Brain microvascular endothelial cell (primary cell): Measurements from ENCODE around the gene NPEPPS.

ENCODE experiments used
- DNase-seq: peaks from one replicate; pipeline ENCODE4 v3.0.0-alpha.2; 2020
- H3K27ac ChIP-seq: fragments of 250-450 bp; sonication (Bioruptor Pico); 2 replicates; pipeline ENCODE4 v1.5.1; 2020; ENCODE audit warnings: mild to moderate bottlenecking, moderate library complexity
- H3K27me3 ChIP-seq: fragments of 250-450 bp; sonication (Bioruptor Pico); replicated peaks from 2 replicates; pipeline ENCODE4 v1.5.1; 2020; ENCODE audit warnings: mild to moderate bottlenecking
- H3K36me3 ChIP-seq: fragments of 250-450 bp; sonication (Bioruptor Pico); replicated peaks from 2 replicates; pipeline ENCODE4 v1.5.1; 2020; ENCODE audit warnings: mild to moderate bottlenecking
- H3K4me3 ChIP-seq: 2 replicates; pipeline ENCODE4 v1.5.1; 2011; ENCODE audit warnings: low read depth, mild to moderate bottlenecking, control low read depth, low read length, moderate library complexity
- in situ Hi-C: cut with HindIII; loops from 2 replicates; pipeline ENCODE4 v1.10.0; 2017; ENCODE audit warnings: low sequenced_read_pairs, low pct_ligation_motif_present
- TF ChIP-seq, protein P1 (sequence below): IDR thresholded peaks from 2 replicates; pipeline ENCODE4 v1.5.1; 2011; ENCODE audit warnings: low read depth, mild to moderate bottlenecking, moderate library complexity, low read length, control low read depth, inconsistent platforms; ENCODE audit errors: missing control alignments

NPEPPS gene

DNA sequence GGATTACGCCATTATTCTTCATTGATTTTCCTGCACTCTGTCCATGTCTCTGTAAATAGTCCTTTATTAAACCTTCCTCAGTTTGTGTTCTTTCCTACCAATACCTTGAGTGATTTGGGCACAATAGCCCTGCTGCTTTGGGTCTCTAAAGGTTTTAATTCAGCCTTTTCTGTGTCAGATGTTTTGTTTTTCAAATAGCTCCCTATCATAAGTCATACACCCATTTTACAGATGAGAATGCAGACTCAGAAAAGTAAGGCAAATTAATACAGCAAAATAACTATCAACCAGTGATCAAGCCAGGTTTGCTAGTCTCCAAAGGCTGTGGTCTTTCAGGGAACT is 93.8 kb downstream of the NPEPPS start:
- H3K27me3 ChIP-seq, result no peaks in the 10 kb centered on the region
- peaks cover 14% of the 10 kb centered on the region for H3K36me3 ChIP-seq
- DNase-seq, result no peak
- H3K27ac ChIP-seq, result no peak overlapping the region
- TF ChIP-seq, protein P1, sequence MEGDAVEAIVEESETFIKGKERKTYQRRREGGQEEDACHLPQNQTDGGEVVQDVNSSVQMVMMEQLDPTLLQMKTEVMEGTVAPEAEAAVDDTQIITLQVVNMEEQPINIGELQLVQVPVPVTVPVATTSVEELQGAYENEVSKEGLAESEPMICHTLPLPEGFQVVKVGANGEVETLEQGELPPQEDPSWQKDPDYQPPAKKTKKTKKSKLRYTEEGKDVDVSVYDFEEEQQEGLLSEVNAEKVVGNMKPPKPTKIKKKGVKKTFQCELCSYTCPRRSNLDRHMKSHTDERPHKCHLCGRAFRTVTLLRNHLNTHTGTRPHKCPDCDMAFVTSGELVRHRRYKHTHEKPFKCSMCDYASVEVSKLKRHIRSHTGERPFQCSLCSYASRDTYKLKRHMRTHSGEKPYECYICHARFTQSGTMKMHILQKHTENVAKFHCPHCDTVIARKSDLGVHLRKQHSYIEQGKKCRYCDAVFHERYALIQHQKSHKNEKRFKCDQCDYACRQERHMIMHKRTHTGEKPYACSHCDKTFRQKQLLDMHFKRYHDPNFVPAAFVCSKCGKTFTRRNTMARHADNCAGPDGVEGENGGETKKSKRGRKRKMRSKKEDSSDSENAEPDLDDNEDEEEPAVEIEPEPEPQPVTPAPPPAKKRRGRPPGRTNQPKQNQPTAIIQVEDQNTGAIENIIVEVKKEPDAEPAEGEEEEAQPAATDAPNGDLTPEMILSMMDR, result no peak
- H3K4me3 ChIP-seq, result no peak overlapping the region
- in situ Hi-C loops, result no loop called here

DNA sequence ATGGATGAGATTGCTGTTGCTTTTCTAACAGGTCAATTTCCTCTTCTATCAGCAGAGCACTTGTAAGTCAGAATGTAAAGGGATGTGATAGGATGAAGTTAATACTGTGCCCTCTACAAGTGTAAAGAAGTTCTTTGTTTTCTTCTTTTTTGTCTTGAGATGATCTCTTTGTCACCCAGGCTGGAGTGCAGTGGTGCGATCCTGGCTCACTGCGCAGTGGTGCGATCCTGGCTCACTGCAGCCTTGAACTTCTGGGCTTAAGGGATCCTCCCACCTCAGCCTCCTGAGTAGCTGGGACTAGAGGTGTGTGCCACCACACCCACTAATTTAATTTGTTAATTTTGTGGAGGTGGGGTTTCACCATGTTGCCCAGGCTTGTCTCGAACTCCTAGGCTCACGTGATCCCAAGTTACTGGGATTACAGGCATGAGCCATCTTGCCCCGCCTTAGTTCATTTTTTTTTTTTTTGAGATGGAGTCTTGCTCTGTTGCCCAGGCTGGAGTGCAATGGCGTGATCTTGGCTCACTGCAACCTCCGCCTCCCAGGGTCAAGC is 97.2 kb downstream of the NPEPPS start:
- no peak overlapping the region for H3K27ac ChIP-seq
- H3K36me3 ChIP-seq, result peaks cover 12% of the 10 kb centered on the region
- TF ChIP-seq, protein P1, result no peak
- H3K27me3 ChIP-seq, result no peaks in the 10 kb centered on the region
- in situ Hi-C loops, result no loop called here
- no peak overlapping the region for H3K4me3 ChIP-seq
- no peak for DNase-seq

DNA sequence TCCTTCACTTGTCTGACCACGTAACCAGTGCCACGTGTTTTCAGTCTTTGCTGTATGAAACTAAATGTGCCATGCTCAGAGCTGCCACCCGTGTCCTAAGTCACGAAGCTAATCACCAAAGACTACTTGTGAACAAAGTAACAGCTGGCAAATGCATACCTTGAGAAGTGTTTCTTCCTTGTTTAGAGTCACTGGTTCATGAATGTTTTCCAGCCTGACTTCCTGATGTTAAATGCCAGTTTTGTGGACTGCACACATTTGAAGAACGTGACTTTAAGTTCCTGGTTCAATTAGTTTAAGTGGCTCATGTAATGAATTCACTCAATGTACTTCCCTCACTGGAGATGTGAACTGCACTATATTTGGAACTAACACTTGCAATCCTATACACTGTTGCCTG is 98.9 kb downstream of the NPEPPS start:
- no peak overlapping the region for H3K4me3 ChIP-seq
- in situ Hi-C loops, result no loop called here

DNA sequence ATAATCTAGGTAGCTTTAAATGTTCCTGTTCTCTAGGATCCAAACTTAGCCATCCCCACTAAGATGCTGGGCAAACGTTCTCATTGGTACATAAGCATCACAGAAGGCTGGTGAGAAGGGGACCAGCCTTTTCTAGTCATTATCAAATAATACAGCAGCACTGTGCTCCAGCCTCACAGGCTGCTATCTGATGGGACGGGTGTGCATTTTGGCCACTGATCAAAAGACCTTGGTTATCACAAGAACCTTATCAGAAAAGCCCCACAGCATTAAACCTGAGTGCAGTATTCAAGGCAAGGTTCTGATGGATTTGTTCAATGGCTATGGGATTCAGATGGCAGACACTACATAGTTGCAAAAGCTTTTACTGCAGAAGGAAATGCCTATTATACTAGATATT is 99.7 kb downstream of the NPEPPS start:
- Histone ChIP-seq H3K27ac (no peak overlapping the region), H3K27me3 (no peaks in the 10 kb centered on the region), H3K4me3 (no peak overlapping the region), H3K36me3 (no peaks in the 10 kb centered on the region)
- DNase-seq, result no peak
- in situ Hi-C loops, result no loop called here
- TF ChIP-seq, protein P1, result no peak

More for the DNA sequence above, 98.9 kb downstream of the NPEPPS start:
- Histone ChIP-seq H3K27ac (no peak overlapping the region), H3K36me3 (peaks cover 2% of the 10 kb centered on the region), H3K27me3 (no peaks in the 10 kb centered on the region)
- TF ChIP-seq, protein P1, result no peak
- no peak for DNase-seq

DNA sequence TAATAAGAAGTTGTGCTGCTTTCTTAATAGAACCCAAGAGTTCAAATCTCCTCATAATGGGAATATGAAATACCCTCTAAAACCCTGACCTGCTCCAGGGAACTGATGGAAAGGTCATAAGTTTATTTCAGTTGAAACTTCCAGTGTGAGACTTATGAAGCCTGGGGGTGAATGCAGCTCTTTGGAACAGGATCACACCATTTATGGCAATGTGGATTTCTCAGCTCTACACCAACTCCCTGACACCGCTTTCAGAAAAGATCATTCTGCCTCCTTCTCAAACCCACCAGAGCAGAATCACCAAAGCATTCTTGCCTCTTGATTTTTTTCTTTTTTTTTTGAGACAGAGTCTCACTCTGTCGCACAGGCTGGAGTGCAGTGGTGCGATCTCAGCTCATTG is 102.1 kb downstream of the NPEPPS start:
- TF ChIP-seq, protein P1, result no peak
- Histone ChIP-seq H3K36me3 (no peaks in the 10 kb centered on the region), H3K4me3 (no peak overlapping the region), H3K27ac (no peak overlapping the region), H3K27me3 (no peaks in the 10 kb centered on the region)
- DNase-seq, result no peak
- in situ Hi-C loops, result no loop called here

DNA sequence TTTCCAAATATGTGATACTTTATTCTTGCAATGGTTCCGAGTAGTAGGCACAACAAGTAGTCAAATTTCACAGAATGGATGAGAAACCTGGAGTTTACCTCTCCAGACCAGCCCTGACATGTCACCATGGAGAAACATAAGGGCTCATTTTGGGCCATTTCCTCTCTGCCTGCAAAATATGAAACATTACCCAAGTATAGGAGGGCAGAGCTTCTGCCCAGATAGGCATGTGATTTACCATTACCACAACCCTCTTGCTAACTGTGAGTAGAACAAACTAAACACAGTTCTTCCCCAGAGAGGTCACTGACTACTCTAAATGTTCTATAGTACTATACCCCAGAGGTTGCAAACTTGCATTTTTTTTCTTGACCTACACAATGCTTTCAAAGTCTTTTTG is 103.1 kb downstream of the NPEPPS start:
- TF ChIP-seq, protein P1, result no peak
- Histone ChIP-seq H3K27me3 (no peaks in the 10 kb centered on the region), H3K27ac (no peak overlapping the region), H3K4me3 (no peak overlapping the region), H3K36me3 (no peaks in the 10 kb centered on the region)
- DNase-seq, result no peak
- in situ Hi-C loops, result no loop called here
